Tibial nerve (tissue), 4 donors: ENCODE measurements around the gene SYNE4. TPM values are rescaled to one million over a fixed set of nuclear protein-coding genes. Genes with fewer than 3 reads are reported as not detected.

Source experiments
- DNase-seq, 2 donors: peaks; one replicate each; pipeline ENCODE4 v3.0.0-alpha.2; 2019; ENCODE audit warnings: low spot score in 2 of 2
- H3K27ac ChIP-seq, 4 donors: fragments of 200-600 bp; sonication (generic) in 3 of 4; one replicate each; pipeline ENCODE4 v1.5.1; 2017 to 2019; ENCODE audit warnings: mild to moderate bottlenecking in 1 of 4
- H3K27me3 ChIP-seq, 2 donors: fragments of 200-600 bp; sonication (generic) in 1 of 2; one replicate each; pipeline versions ENCODE4 v1.5.1 to v1.6.0; 2017 to 2019
- H3K36me3 ChIP-seq, 3 donors: fragments of 200-600 bp; sonication (generic); one replicate each; pipeline ENCODE4 v1.5.1; 2018 to 2019
- H3K4me1 ChIP-seq, 4 donors: fragments of 200-600 bp; sonication (generic) in 3 of 4; one replicate each; pipeline ENCODE4 v1.5.1; 2017 to 2019
- H3K4me3 ChIP-seq, 4 donors: fragments of 200-600 bp; sonication (generic) in 3 of 4; one replicate each; pipeline ENCODE4 v1.5.1; 2017 to 2019; ENCODE audit warnings: mild to moderate bottlenecking in 1 of 4, moderate library complexity in 1 of 4
- H3K9me3 ChIP-seq, 4 donors: fragments of 200-600 bp; sonication (generic) in 3 of 4; one replicate each; pipeline ENCODE4 v1.5.1; 2017 to 2019
- CTCF ChIP-seq, 5 experiments: fragments of 200-600 bp in 3 of 5; fragments of 450-650 bp in 2 of 5; sonication (generic) in 3 of 5; IDR thresholded peaks; one replicate each; pipeline ENCODE4 v1.5.1; 2016 to 2019; ENCODE audit warnings: antibody characterized with exemption in 5 of 5, mild to moderate bottlenecking in 3 of 5, moderate library complexity in 2 of 5
- EP300 ChIP-seq, 2 donors: sonication (generic); formaldehyde crosslinking; IDR thresholded peaks; one replicate each; pipeline ENCODE4 v1.6.1; 2017; ENCODE audit warnings: antibody characterized with exemption in 2 of 2, mild to moderate bottlenecking in 1 of 2
- POLR2A ChIP-seq, 2 donors: fragments of 450-650 bp; IDR thresholded peaks; one replicate each; pipeline ENCODE4 v1.6.1; 2017; ENCODE audit warnings: antibody characterized with exemption in 2 of 2, mild to moderate bottlenecking in 2 of 2, moderate library complexity in 2 of 2
- WGBS, 2 donors: methylation state at CpG; one replicate each; pipeline ENCODE4 v1.1.5; 2018; 5-methylcytosine and 5-hydroxymethylcytosine counted together
- total RNA-seq, 4 donors: library from RNA; depleted of rRNA; stranded (reverse); fragments of >200 nt; gene quantifications; one replicate each; pipeline ENCODE4 v1.1.0, GENCODE V29; 2016

The SYNE4 gene
- total RNA-seq, 4 donors from 2014 or later, result 0.21 to 2.1 (median 0.98) TPM; not detected in 1

GRCh38 chr19:36030264-36031148 lies 21.9 kb upstream of the SYNE4 start:
- Histone ChIP-seq H3K27ac (peak overlapping the region in 2 of 4 donors; percentile 5 to 70), H3K27me3 (no peaks in the 10 kb centered on the region), H3K4me1 (peaks cover 0 to 23% (median 1%) of the 10 kb centered on the region in 4 donors), H3K36me3 (peaks cover 0 to 46% (median 0%) of the 10 kb centered on the region in 3 donors), H3K4me3 (no peak overlapping the region), H3K9me3 (no peaks in the 10 kb centered on the region)
- WGBS, 2 donors, result 86 to 88% methylated on average over 8 of the region's 8 CpGs
- DNase-seq, result no peak
- TF ChIP-seq EP300 (IDR thresholded peaks at IDR 0.05), result no peak
- no peak for TF ChIP-seq CTCF (IDR thresholded peaks at IDR 0.05)
- TF ChIP-seq POLR2A (IDR thresholded peaks at IDR 0.05), result no peak

GRCh38 chr19:36028313-36029041 lies 19.9 kb upstream of the SYNE4 start:
- no peak overlapping the region for H3K27ac ChIP-seq
- no peaks in the 10 kb centered on the region for H3K9me3 ChIP-seq
- no peak overlapping the region for H3K4me3 ChIP-seq
- no peak for DNase-seq
- H3K27me3 ChIP-seq, result no peaks in the 10 kb centered on the region
- no peak for TF ChIP-seq CTCF (IDR thresholded peaks at IDR 0.05)
- TF ChIP-seq POLR2A (IDR thresholded peaks at IDR 0.05), result no peak
- no peak for TF ChIP-seq EP300 (IDR thresholded peaks at IDR 0.05)
- H3K36me3 ChIP-seq, result peaks cover 0 to 52% (median 0%) of the 10 kb centered on the region in 3 donors
- peaks cover 0 to 23% (median 1%) of the 10 kb centered on the region in 4 donors for H3K4me1 ChIP-seq
- WGBS, 2 donors, result 64 to 69% methylated on average over 10 of the region's 10 CpGs

DNA sequence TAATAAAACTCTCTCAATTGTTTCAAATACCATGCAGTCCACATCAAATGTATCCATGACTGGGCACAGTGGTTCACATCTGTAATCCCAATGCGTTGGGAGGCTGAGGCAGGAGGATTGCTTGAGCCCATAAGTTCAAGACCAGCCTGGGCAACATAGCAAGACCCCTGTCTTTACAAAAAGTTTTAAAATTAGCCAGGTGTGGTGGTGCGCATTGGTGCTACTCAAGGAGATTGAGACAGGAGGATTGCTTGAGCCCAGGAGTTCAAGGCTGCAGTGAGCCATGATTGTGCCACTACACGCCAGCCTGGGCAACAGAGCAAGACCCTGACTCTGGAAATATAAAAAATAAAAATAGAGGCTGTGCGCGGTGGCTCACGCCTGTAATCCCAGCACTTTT lies 19.1 kb upstream of the SYNE4 start:
- TF ChIP-seq EP300 (IDR thresholded peaks at IDR 0.05) (no peak), POLR2A (IDR thresholded peaks at IDR 0.05) (no peak), CTCF (IDR thresholded peaks at IDR 0.05) (no peak)
- Histone ChIP-seq H3K27ac (no peak overlapping the region), H3K36me3 (peaks cover 0 to 59% (median 0%) of the 10 kb centered on the region in 3 donors), H3K4me3 (no peak overlapping the region), H3K27me3 (no peaks in the 10 kb centered on the region), H3K4me1 (peaks cover 0 to 15% (median 1%) of the 10 kb centered on the region in 4 donors), H3K9me3 (no peaks in the 10 kb centered on the region)
- DNase-seq, result no peak
- WGBS, 2 donors, result 95 to 96% methylated on average over 6 of the region's 6 CpGs

- H3K4me1 ChIP-seq, result peaks cover 0 to 2% (median 0%) of the 10 kb centered on the region in 4 donors
- WGBS, 2 donors, result 93% methylated on average over 48 to 49 of the region's 49 CpGs
- no peaks in the 10 kb centered on the region for H3K27me3 ChIP-seq
- no peak overlapping the region for H3K4me3 ChIP-seq
- H3K36me3 ChIP-seq, result peaks cover 0 to 73% (median 0%) of the 10 kb centered on the region in 3 donors
- no peak for DNase-seq
- H3K9me3 ChIP-seq, result no peaks in the 10 kb centered on the region
- TF ChIP-seq POLR2A (IDR thresholded peaks at IDR 0.05) (no peak), EP300 (IDR thresholded peaks at IDR 0.05) (no peak), CTCF (IDR thresholded peaks at IDR 0.05) (no peak)
- H3K27ac ChIP-seq, result no peak overlapping the region
Measured at GRCh38 chr19:36026091-36026876, 17.7 kb upstream of the SYNE4 start.
